H1 (cell line): ENCODE data around the gene PDE1A. TPM values are rescaled to one million over a fixed set of nuclear protein-coding genes. Genes with fewer than 3 reads are reported as not detected.

Experiments
- ATF3 ChIP-seq: IDR thresholded peaks from 2 replicates; pipeline ENCODE4 v1.6.1; 2011; ENCODE audit warnings: low read depth, mild to moderate bottlenecking, low read length; ENCODE audit not compliant: insufficient read depth
- CREB1 ChIP-seq: IDR thresholded peaks from 2 replicates; pipeline ENCODE4 v1.6.1; 2012; ENCODE audit warnings: inconsistent platforms
- E2F6 ChIP-seq: IDR thresholded peaks from 2 replicates; pipeline ENCODE4 v1.6.1; 2012; ENCODE audit warnings: inconsistent platforms
- KDM1A ChIP-seq: fragments of 200-600, 300-600 bp; sonication (generic); IDR thresholded peaks from 2 replicates; pipeline ENCODE4 v1.7.1; 2016; ENCODE audit warnings: mild to moderate bottlenecking, low read length, borderline replicate concordance
- POLR2A ChIP-seq, 2 experiments: IDR thresholded peaks; 1 replicate in 1 of 2; 2 replicates in 1 of 2; pipeline ENCODE4 v1.6.1; 2011; ENCODE audit warnings: low read depth in 2 of 2, low read length in 2 of 2, mild to moderate bottlenecking in 2 of 2; ENCODE audit errors: control extremely low read depth in 1 of 2
- RXRA ChIP-seq: IDR thresholded peaks from 2 replicates; pipeline ENCODE4 v1.6.1; 2011; ENCODE audit warnings: low read depth, mild to moderate bottlenecking, low read length, moderate library complexity; ENCODE audit not compliant: insufficient read depth
- TCF12 ChIP-seq: IDR thresholded peaks from 2 replicates; pipeline ENCODE4 v1.6.1; 2011; ENCODE audit warnings: low read depth, mild to moderate bottlenecking, low read length
- polyA plus RNA-seq, 7 experiments: library from polyadenylated mRNA; depleted of rRNA in 3 of 7; stranded (reverse) in 5 of 7; unstranded in 2 of 7; fragments of >200 nt in 5 of 7; fragments of 200-250 nt in 2 of 7; gene quantifications; 1 replicate in 5 of 7; 2 replicates in 1 of 7; 4 replicates in 1 of 7; pipeline versions ENCODE4 v1.2.1 to v1.2.3, GENCODE V29; 2011 to 2013; ENCODE audit warnings: missing spikeins in 2 of 7, mixed read lengths in 2 of 7
- total RNA-seq: library from RNA; stranded (reverse); fragmentation: NEBNext Ultra II Directional; extraction: Animal tissue kit (Norgen Biotek cat#: 25700); gene quantifications from 2 replicates; pipeline ENCODE4 v1.2.1, GENCODE V29; 2021

Gene PDE1A
- total and polyA plus RNA-seq, 2 of the 8 experiments (the other 6 are each of a cell fraction or from before 2014, with no cell fraction given), result 0.34 TPM; not detected in 1

DNA sequence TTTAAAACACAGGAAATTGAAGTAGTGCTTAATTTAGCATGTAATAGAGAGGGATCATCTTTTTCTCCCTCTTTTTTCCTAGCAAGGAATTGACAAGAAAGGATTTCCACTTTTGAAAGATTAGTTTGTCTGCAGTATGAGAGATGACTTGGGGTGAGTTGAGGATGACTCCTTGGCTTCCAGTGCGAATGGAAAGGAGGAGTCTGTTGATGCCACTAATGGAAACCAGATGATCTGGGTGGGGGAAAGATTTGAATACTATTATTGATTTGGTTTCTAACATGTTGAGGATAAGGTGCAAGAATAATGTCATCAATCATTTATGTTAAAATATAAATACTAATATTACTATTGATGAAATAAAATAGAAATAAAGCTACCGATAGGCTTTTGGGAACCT, 235.8 kb downstream of the PDE1A start (continued):
- TF ChIP-seq TCF12, result no peak
- TF ChIP-seq RXRA, result no peak
- no peak for TF ChIP-seq CREB1
- TF ChIP-seq KDM1A, result no peak
- TF ChIP-seq ATF3, result no peak
- no peak for TF ChIP-seq E2F6
- TF ChIP-seq POLR2A (IDR thresholded peaks at IDR 0.05; ENCODE audit: control extremely low read depth in 1 of 2, low read depth in 2 of 2, low read length in 2 of 2), result no peak
